Body of pancreas (tissue), 4 donors: Measurements from ENCODE around the gene CIBAR2.

Source experiments
- CTCF ChIP-seq, 7 experiments: fragments of 450-650 bp in 4 of 7; fragments of 200-600 bp in 3 of 7; sonication (generic) in 3 of 7; IDR thresholded peaks; one replicate each; pipeline ENCODE4 v1.5.1; 2016 to 2019; ENCODE audit warnings: antibody characterized with exemption in 7 of 7
- POLR2A ChIP-seq, 3 donors: fragments of 450-650 bp; IDR thresholded peaks; one replicate each; pipeline ENCODE4 v1.6.1; 2016; ENCODE audit warnings: antibody characterized with exemption in 3 of 3, mild to moderate bottlenecking in 2 of 3

- no peak for TF ChIP-seq CTCF (IDR thresholded peaks at IDR 0.05)
- TF ChIP-seq POLR2A (IDR thresholded peaks at IDR 0.05) = no peak
Measured at GRCh38 chr16:85092851-85093250, 19.4 kb downstream of the CIBAR2 start.
